Colonic mucosa (tissue), 4 donors: ENCODE measurements around the gene ACSS1. TPM values are rescaled to one million over a fixed set of nuclear protein-coding genes. Genes with fewer than 3 reads are reported as not detected.

Source experiments
- DNase-seq: peaks from one replicate; pipeline ENCODE4 v3.0.0-alpha.2; 2020
- H3K27ac ChIP-seq: fragments of 200-600 bp; one replicate; pipeline ENCODE4 v1.8.0; 2021
- H3K27me3 ChIP-seq: fragments of 200-600 bp; one replicate; pipeline ENCODE4 v1.8.0; 2021
- H3K36me3 ChIP-seq: fragments of 200-600 bp; one replicate; pipeline ENCODE4 v1.8.0; 2021
- H3K4me1 ChIP-seq: fragments of 200-600 bp; one replicate; pipeline ENCODE4 v1.8.0; 2021; ENCODE audit warnings: mild to moderate bottlenecking
- H3K4me3 ChIP-seq: fragments of 200-600 bp; one replicate; pipeline ENCODE4 v1.8.0; 2021
- H3K9ac ChIP-seq, 2 donors: one replicate each; pipeline ENCODE4 v1.7.0; 2013; ENCODE audit warnings: control low read depth in 2 of 2, low read depth in 2 of 2, low read length in 2 of 2
- H3K9me3 ChIP-seq: fragments of 200-600 bp; one replicate; pipeline ENCODE4 v1.8.0; 2021
- CTCF ChIP-seq: fragments of 200-600 bp; IDR thresholded peaks from one replicate; pipeline ENCODE4 v1.8.0; 2022; ENCODE audit warnings: antibody characterized with exemption, mild to moderate bottlenecking
- intact Hi-C: fragments of 100-400 bp; cut with DNase I; formaldehyde crosslinking; loops from one replicate; pipeline ENCODE4 v1.14.1; 2022
- total RNA-seq, 2 donors: library from RNA; stranded (reverse); fragmentation: NEBNext Ultra II Directional in 1 of 2; extraction: Animal tissue kit (Norgen Biotek cat#: 25700) in 1 of 2; gene quantifications; one replicate each; pipeline ENCODE4 v1.2.1, GENCODE V29; 2021
- donor health status: healthy.
- donor health status: DM: no; HTN: no; CAD: no.
- donor health status: DM: no; HTN: no; CAD: no.

Gene ACSS1
- total RNA-seq, 2 donors from 2014 or later, result 29.0 to 32.0 TPM

DNA sequence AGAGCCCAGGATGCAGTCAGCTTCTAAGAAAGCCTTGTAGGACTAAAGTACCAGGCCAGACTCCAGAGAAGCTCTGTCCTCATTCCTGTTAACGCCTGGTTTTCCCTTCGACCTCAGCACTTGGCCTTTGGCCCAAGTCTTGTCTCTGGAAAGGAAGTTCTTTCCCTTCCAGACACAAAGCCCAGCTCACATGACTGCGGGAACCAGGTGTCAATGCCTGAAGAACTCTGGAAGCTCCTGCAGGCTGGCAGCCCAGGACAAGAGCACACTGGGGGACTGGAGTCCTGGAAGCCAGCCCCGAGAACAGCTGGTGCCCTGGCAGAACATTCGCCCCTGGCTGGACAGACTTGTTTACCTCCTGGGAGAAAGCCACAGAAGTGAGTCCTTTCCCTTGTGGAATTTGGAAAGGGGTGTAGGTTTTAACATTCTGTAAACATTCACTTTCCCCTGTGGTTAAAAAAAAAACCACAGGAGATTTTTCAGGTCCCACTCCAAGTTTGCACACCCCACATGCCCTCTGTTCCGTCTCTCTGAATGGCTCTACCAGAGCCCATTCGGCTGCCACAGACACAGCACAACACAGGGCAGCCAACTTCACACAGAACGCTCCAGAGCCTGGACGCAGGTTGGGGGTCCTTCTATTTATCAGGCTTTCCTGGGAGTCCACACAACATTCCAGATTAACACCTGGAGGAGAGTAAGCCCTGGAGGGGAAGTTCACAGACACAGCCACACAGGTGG, 18.1 kb downstream of the ACSS1 start:
- no peaks in the 10 kb centered on the region for H3K27me3 ChIP-seq
- intact Hi-C loops, result no loop called here
- peak overlapping the region; percentile 67 for H3K27ac ChIP-seq
- H3K4me3 ChIP-seq, result no peak overlapping the region
- H3K4me1 ChIP-seq, result peaks cover 53% of the 10 kb centered on the region
- peak; percentile 90 for DNase-seq
- no peak for TF ChIP-seq CTCF
- H3K9me3 ChIP-seq, result no peaks in the 10 kb centered on the region
- no peaks in the 10 kb centered on the region for H3K36me3 ChIP-seq
- H3K9ac ChIP-seq, result peak overlapping the region in 1 of 2 donors; percentile 60

- no peak for DNase-seq
- Histone ChIP-seq H3K4me1 (peaks cover 53% of the 10 kb centered on the region), H3K9ac (peak overlapping the region in 1 of 2 donors; percentile 38), H3K9me3 (no peaks in the 10 kb centered on the region), H3K27me3 (no peaks in the 10 kb centered on the region), H3K27ac (no peak overlapping the region), H3K4me3 (no peak overlapping the region), H3K36me3 (no peaks in the 10 kb centered on the region)
- TF ChIP-seq CTCF, result no peak
- intact Hi-C loops, result no loop called here
These were observed 19.3 kb downstream of the ACSS1 start for GRCh38 chr20:25038591-25039015.

DNA sequence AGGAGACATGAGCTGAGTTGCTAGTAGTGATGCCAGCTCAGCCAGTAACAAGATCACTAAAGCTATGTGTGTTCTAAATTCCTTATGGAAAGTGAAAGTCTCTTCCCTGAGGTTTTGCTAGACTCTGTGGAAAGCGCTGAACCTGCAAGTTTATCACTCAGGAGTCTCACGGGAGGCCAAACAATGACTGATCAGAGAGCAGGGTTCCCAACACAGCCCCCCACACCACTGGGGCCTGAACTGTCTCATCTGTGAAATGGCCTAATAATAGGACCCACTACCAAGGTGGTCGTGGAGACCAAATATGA, 19.9 kb downstream of the ACSS1 start:
- Histone ChIP-seq H3K27ac (peak overlapping the region; percentile 65), H3K4me3 (no peak overlapping the region), H3K9ac (peak overlapping the region in 1 of 2 donors; percentile 22), H3K9me3 (no peaks in the 10 kb centered on the region), H3K4me1 (peaks cover 54% of the 10 kb centered on the region), H3K36me3 (no peaks in the 10 kb centered on the region), H3K27me3 (no peaks in the 10 kb centered on the region)
- DNase-seq, result no peak
- intact Hi-C loops, result no loop called here
- no peak for TF ChIP-seq CTCF

DNA sequence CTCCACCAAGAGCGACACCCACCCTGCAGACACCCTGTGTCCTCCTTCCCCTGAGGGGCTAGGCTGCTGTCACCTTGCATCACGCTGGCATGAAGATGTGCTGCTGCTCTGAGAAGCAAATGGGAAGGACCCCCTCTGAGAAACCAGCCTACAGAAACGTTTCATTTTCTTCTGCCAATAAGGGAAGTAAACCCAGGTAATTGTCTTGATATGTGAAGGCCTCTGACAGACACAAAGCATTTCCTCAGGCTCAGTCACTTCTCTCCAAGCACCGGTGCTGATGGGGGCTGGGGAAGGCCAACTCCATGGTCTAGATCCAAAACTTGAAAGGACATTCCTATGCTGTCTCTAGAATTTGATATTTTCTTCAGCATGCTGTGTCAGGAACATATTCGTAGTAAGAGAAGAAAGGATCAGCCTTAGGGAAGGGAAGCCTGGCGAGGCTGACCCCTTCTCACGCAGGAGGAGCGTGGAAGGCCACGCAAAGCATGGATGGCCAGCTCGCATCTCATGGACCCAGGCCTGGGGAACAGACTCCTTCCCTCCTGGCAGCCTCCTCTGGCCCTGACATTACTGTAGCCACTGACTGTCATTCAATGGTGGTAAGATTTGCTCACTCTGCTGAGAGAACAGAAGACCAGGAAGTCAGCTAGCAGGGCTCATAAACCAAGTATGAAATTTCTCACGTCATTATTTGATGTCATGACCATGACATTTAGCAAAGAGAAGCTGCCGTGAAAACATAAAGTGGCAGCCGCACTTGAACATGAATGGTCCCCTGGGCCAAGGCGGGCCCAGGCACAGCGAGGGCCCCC, 20.4 kb downstream of the ACSS1 start:
- Histone ChIP-seq H3K36me3 (no peaks in the 10 kb centered on the region), H3K9me3 (no peaks in the 10 kb centered on the region), H3K4me1 (peaks cover 57% of the 10 kb centered on the region), H3K9ac (peak overlapping the region in 1 of 2 donors; percentile 22), H3K27me3 (no peaks in the 10 kb centered on the region), H3K4me3 (no peak overlapping the region), H3K27ac (peak overlapping the region; percentile 65)
- intact Hi-C loops, result no loop called here
- no peak for DNase-seq
- TF ChIP-seq CTCF, result no peak

DNA sequence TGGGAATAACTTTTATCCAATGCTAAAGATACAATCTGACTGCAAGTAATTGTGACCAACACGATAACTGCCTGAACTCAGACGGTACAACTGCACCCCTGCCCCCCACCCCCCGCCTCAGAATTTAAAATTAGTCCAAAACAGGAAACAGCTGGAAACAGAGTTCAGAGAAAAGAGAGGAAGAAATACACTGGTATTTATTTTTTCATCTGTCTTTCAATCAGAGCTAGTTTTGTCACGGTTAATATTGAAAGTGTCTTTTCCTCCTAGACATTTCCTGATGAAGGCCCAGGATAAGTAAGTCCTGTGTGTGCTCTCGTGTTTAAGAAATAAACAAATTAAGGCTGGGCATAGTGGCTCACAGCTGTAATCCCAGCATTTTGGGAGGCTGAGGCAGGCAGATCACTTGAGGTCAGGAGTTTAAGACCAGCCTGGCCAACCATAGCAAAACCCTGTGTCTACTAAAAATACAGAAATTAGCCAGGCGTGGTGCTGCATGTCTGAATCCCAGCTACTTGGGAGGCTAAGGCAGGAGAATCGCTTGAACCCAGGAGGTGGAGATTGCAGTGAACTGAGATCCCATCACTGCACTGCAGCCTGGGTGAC, 21.5 kb downstream of the ACSS1 start:
- Histone ChIP-seq H3K4me1 (peaks cover 52% of the 10 kb centered on the region), H3K36me3 (no peaks in the 10 kb centered on the region), H3K9me3 (no peaks in the 10 kb centered on the region), H3K4me3 (no peak overlapping the region), H3K9ac (peak overlapping the region in 1 of 2 donors; percentile 14), H3K27ac (peak overlapping the region; percentile 65), H3K27me3 (no peaks in the 10 kb centered on the region)
- no peak for DNase-seq
- intact Hi-C loops, result no loop called here
- no peak for TF ChIP-seq CTCF
